Anterior cingulate cortex (tissue), 58 donors: Measurements from ENCODE around the gene MED22.

Source experiments
- DNase-seq, 58 donors: peaks; one replicate each; lab custom pipeline; 2025; lab: John Stamatoyannopoulos, UW

MED22 gene

GRCh38 chr9:133357656-133358055, 9.7 kb upstream of the MED22 start:
- DNase-seq, result no peak

- DNase-seq, result peak in 57 of 58 donors; percentile 9 to 91 (median 74)
These were observed 8.6 kb upstream of the MED22 start, which contains the start of the genes SURF1 and SURF2 for GRCh38 chr9:133356391-133357091. Gene SURF1 (minus strand): TSS chr9:133356487. CDS start chr9:133356453, 34 bp downstream. Gene SURF2 (plus strand): TSS chr9:133356550. CDS start chr9:133356593, 43 bp downstream.

GRCh38 chr9:133355881-133356357, 8.0 kb upstream of the MED22 start:
- DNase-seq, result no peak

GRCh38 chr9:133354766-133355165, 6.8 kb upstream of the MED22 start:
- no peak for DNase-seq

DNA sequence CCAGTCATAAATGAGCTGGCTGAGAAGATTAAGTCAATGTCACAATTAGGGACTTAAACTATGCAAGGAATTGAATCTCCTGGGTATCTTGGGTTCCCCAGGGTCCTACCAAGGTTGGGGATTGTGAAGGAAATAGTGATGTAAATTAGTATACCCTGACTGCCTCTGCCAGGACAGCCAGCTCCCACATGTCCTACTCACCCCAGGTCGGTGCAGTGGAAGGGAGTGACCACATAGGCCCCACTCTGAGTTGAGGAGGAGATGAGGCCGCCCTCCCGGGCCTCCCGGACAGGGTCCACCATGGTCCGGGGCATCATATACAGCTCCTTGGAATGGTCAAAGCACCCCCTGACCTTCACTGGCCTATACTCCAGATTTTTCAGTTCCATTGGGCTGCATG, 5.6 kb upstream of the MED22 start:
- DNase-seq, result no peak

- no peak for DNase-seq
These were observed 4.9 kb upstream of the MED22 start for GRCh38 chr9:133352635-133353340.

DNA sequence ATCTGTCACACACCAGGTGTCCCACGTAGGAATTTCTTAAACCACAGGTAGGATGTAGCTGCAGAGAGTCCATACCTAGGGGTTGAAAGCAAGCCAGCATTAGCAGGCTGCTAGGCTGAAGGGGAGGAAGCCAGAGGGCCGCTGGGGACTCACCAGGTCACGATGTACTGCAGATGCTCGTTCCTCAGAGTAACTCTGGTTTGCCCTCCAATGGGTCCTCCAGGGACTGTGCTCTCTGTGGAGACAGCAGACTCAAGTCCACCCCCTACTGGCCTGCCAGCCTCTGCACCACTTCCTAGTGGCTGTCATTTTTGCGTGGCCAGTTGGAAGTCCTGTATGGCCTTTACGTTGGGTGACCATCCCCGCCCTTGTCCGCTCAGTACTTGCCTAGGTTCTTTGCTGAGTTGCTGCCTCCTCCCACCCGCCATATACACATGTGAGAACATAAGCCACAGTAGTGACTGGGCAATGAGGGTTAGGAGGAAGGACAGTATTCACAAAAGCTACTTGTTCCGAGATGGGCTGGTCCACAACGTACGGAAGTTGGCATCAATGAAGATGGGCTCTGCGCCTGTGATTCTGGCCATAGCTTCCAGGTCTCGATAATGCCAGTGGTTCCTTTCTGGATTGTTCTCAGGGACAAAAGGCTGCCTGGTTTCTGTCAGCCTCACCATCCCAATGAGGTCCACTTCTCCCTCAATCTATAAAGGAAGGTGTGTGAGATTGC, 4.1 kb upstream of the MED22 start:
- peak in 5 of 58 donors; percentile 7 to 31 (median 19) for DNase-seq

DNA sequence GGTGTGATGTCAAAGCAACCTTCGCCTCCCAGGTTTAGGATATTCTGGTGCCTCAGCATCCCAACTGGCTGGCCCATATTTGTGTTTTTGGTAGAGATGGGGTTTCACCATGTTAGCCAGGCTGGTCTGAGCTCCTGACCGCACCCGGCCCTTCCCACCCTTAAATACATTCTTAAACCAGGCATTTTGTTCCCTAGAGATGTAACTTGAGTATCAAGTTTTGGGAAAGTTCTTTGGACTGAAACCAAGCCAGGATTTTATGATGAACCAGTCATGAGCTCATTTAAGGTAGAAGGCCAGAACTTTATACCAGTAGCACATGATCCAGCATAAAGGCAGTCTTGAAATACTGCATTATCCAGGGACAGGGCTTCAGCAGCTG, 3.6 kb upstream of the MED22 start:
- no peak for DNase-seq

DNA sequence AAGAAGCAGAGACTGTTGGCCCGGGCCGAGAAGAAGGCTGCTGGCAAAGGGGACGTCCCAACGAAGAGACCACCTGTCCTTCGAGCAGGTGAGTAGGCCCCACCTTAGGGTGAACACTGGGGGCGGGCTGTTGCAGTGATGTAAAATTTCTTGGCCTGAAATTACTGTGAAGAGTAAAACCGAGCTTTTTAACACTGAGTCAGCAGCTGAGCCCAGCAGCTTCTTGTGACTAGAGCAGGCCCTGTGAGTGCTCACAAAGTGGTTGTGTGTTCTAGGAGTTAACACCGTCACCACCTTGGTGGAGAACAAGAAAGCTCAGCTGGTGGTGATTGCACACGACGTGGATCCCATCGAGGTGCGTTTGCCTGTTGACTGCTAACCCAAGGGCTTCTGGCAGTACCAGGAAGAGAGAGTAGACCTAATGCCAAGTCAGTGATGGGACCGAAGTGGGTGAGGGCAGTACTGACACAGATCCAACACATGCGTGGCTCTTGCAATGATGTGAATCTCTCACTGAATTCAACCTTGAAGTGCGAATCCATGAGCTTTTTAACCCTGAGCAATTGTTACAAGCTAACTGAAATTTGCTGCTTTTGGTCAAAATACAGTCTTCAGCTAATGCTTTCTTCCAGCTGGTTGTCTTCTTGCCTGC, 2.2 kb upstream of the MED22 start:
- no peak for DNase-seq

DNA sequence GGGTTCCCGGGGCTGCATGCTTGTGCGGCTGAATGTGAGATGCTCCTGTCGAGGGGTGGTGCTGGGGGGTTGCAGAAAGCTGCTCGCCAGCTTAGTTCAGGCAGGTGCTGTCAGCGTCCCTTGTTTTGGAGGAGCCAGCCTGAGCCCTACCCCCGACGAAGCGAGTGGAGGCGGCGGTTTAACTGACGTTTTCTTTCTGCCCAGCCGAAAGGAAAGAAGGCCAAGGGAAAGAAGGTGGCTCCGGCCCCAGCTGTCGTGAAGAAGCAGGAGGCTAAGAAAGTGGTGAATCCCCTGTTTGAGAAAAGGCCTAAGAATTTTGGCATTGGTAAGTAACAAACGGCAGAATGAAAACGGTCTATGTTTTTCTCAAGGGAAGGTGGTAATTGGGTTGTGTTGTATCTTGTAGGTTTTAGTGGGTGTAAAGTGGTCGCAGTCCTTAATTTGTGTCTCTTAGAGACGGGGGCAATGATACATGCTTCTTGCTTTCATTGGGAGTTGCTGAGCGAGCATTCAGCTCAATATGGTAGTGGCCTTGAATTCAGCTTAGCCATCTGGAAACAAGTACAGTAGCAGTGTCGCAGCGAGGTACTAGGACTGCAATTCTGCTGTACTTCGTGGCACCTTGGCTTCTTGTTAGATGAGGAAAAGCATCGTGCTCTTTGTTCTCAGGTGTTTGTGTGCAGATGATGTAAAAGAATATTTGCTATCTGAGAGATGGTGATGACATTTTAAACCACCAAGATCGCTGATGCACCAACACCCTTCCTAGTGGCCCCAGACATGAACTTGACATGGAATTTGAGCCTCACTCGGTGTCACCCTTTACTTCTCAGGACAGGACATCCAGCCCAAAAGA, 1.0 kb upstream of the MED22 start:
- DNase-seq, result no peak

DNA sequence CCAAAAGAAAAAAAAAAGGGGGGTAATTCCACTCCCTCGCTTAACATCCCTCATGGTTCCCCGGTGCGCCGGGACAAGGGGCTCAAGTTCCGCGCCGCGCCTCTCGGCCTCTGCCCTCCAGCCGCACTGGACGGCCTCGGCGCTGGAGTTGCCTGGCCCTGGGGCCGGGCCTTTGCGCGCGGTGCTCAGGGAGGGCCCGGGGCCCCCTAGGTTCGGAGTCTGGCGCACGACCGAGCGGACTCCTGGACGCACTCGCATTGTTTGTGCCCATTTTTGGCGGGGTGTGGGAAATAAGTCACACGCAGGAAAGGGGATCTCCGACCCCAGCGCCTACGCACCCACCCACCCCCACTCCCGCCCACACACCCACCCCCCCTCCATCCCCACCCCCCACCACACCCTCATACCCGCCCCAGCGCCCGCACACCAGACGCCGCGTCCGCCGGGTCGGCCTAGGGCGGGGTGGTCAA, 381 bp downstream of the MED22 start:
- DNase-seq, result peak in 1 of 58 donors; percentile 52

GRCh38 chr9:133346021-133346785, 1.7 kb downstream of the MED22 start:
- peak in 1 of 58 donors; percentile 22 for DNase-seq

- DNase-seq, result no peak
These were observed 2.3 kb downstream of the MED22 start for GRCh38 chr9:133345596-133345995.

DNA sequence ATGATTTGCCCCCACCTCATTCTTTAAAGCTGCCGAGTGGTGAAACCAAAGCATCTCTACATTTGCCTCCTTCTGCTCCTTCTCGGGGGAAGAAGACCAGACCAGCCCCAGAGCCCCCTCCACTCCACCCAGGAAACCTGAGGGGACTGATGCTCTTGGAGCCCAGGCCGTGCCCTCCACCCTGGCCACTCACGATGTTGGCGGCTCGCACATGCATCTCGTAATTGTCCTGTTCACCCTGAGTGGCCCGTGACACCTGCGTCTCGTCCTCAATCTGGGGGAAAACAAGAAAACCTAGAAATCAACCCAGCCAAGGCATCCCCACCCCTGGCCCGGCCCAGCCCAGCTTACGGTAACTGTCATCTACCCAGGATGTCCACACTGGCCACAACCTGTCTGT, 3.0 kb downstream of the MED22 start:
- no peak for DNase-seq

GRCh38 chr9:133344071-133344470, 3.9 kb downstream of the MED22 start:
- no peak for DNase-seq

- DNase-seq, result no peak
These were observed 5.4 kb downstream of the MED22 start for GRCh38 chr9:133342570-133342969.

GRCh38 chr9:133342069-133342406, 5.9 kb downstream of the MED22 start:
- DNase-seq, result no peak

DNA sequence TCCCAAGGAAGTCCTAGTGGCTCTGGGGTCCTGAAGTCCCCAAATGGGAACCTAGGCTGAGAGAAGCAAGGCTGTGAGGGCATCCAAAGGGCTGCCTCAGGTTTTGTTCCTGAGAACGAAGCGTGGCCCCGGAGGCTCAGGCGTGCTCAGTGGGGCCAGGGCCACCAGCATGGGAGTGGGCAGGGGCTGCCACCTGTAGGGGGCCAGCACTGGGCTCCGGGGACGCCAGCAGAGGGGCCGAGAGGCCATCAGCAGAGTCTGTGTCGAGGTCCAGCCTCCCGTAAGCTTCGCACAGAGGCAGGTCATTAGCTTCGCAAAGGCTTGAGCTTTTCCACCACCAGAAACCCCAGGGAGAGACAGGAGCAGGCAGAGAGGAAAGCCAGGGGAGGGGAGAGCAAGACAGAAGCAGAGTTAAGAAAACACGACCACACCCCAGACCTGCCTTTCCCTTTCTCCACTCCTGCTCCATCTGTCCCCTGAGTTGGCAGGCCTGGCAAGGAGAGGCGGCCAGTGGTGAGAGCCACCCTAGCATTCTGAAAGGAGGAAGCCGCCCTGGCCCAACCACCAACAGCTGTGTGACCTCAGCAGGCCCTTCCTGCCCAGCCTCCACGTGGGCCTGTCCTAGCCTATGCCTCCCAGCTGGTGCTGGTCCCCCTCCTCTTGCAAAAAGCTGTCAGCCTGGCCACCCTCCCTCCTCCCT, 6.4 kb downstream of the MED22 start:
- peak in 10 of 58 donors; percentile 17 to 48 (median 29) for DNase-seq
